Smooth muscle cell (in vitro differentiated cells): ENCODE results near the gene CDC42BPB. TPM values are rescaled to one million over a fixed set of nuclear protein-coding genes. Genes with fewer than 3 reads are reported as not detected.
A peak's percentile ranks its signal among the peaks of the same experiment; 100 is the strongest.
"Not testable (repeated sequence)": the region's sequence is repeated elsewhere in the genome, so short reads cannot be mapped to it uniquely, and the experiment has no call there.

Source experiments
- DNase-seq: peaks from one replicate; lab custom pipeline; 2025; ENCODE audit not compliant: unreplicated experiment; lab: John Stamatoyannopoulos, UW
- H2AFZ ChIP-seq: fragments of 200-600 bp; sonication (generic); 2 replicates; pipeline ENCODE4 v1.6.0; 2016; ENCODE audit warnings: antibody characterized with exemption, low read depth, mild to moderate bottlenecking
- H3F3A ChIP-seq: fragments of 200-600 bp; sonication (generic); 2 replicates; pipeline ENCODE4 v1.6.0; 2017; ENCODE audit warnings: antibody characterized with exemption, low read depth
- H3K27ac ChIP-seq: fragments of 200-600 bp; sonication (generic); 2 replicates; pipeline ENCODE4 v1.5.1; 2016; ENCODE audit warnings: low read depth, mild to moderate bottlenecking
- H3K27me3 ChIP-seq: fragments of 200-600 bp; sonication (generic); 2 replicates; pipeline ENCODE4 v1.6.1; 2016; ENCODE audit warnings: low read depth, mild to moderate bottlenecking
- H3K36me3 ChIP-seq: fragments of 200-600 bp; sonication (generic); 2 replicates; pipeline ENCODE4 v1.5.1; 2016; ENCODE audit warnings: low read depth
- H3K4me1 ChIP-seq: fragments of 200-600 bp; sonication (generic); 2 replicates; pipeline ENCODE4 v1.5.1; 2016; ENCODE audit warnings: low read depth
- H3K4me2 ChIP-seq: fragments of 200-600 bp; sonication (generic); 2 replicates; pipeline ENCODE4 v1.6.0; 2016; ENCODE audit warnings: mild to moderate bottlenecking
- H3K4me3 ChIP-seq: fragments of 200-600 bp; sonication (generic); 2 replicates; pipeline ENCODE4 v1.5.1; 2016; ENCODE audit warnings: mild to moderate bottlenecking
- H3K79me2 ChIP-seq: fragments of 200-600 bp; sonication (generic); 2 replicates; pipeline ENCODE4 v1.6.0; 2016; ENCODE audit warnings: low read depth, mild to moderate bottlenecking
- H3K9ac ChIP-seq: fragments of 200-600 bp; sonication (generic); 2 replicates; pipeline ENCODE4 v1.6.0; 2016; ENCODE audit warnings: low read depth
- H3K9me3 ChIP-seq: fragments of 200-600 bp; sonication (generic); replicated peaks from 2 replicates; pipeline ENCODE4 v1.5.1; 2016; ENCODE audit warnings: low read depth
- H4K20me1 ChIP-seq: fragments of 200-600 bp; sonication (generic); 2 replicates; pipeline ENCODE4 v1.6.0; 2016; ENCODE audit warnings: low read depth
- CTCF ChIP-seq: fragments of 200-600 bp; sonication (generic); IDR thresholded peaks from 2 replicates; pipeline ENCODE4 v1.5.1; 2017; ENCODE audit warnings: borderline replicate concordance, mild to moderate bottlenecking, antibody characterized with exemption; ENCODE audit not compliant: insufficient read depth, poor library complexity, severe bottlenecking
- WGBS: methylation state at CpG from one replicate; pipeline ENCODE4 v1.1.7; 2016; ENCODE audit warnings: low lambda C conversion rate; 5-methylcytosine and 5-hydroxymethylcytosine counted together
- polyA plus RNA-seq: library from polyadenylated mRNA; unstranded; fragments of >200 nt; fragmentation: Nextera tagmentation; extraction: Ambion mirVana; gene quantifications from 2 replicates; pipeline ENCODE4 v1.2.1, GENCODE V29; 2016
- total RNA-seq: library from RNA; depleted of rRNA; stranded (reverse); fragments of >200 nt; gene quantifications from 2 replicates; pipeline ENCODE4 v1.2.3, GENCODE V29; 2014

Gene CDC42BPB
- total and polyA plus RNA-seq, 2 experiments from 2014 or later: 11.3 to 71.2 TPM

GRCh38 chr14:102927878-102928411, 129.4 kb downstream of the CDC42BPB start:
- H4K20me1 ChIP-seq: peaks cover 32% of the 10 kb centered on the region
- no peak for DNase-seq
- peak overlapping the region; percentile 96 for H3K4me2 ChIP-seq
- H3K27ac ChIP-seq: no peak overlapping the region
- H3K9ac ChIP-seq: peak overlapping the region; percentile 22
- H3K36me3 ChIP-seq: no peaks in the 10 kb centered on the region
- peaks cover 77% of the 10 kb centered on the region for H3K27me3 ChIP-seq
- no peak overlapping the region for H2AFZ ChIP-seq
- no peaks in the 10 kb centered on the region for H3K9me3 ChIP-seq
- H3K79me2 ChIP-seq: no peaks in the 10 kb centered on the region
- peaks cover 9% of the 10 kb centered on the region for H3F3A ChIP-seq
- H3K4me3 ChIP-seq: peak overlapping the region; percentile 58
- peaks cover 13% of the 10 kb centered on the region for H3K4me1 ChIP-seq
- TF ChIP-seq CTCF: no peak
- 8% methylated on average over 34 of the region's 35 CpGs for WGBS

DNA sequence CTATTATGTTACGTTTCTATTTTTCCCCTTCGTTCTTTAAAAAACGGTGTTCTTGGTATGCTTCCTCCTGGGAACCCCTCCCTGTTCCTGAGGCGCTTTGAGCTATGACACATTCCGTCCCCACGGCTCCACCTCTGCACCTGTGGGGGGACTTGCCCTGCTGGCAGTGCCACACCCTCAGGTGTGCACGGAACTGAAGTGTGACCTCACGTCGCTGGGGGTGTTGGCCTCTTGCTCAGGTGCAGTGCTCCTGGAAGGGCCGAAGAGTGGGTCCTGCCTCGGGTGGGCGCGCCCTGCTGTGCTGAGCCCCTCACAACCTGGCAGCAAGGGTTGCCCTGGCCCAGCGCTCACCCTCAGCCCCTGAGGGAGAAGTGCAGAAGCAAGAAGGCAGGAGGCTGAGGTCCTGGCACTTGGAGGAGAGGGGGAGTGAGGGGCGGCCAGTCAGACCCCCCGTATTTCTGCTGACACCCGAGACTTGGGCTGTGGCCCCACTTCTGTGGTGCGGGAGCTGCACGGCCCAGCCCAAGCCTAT, 129.9 kb downstream of the CDC42BPB start:
- Histone ChIP-seq H3K36me3 (no peaks in the 10 kb centered on the region), H3K4me3 (peak overlapping the region; percentile 58), H4K20me1 (peaks cover 30% of the 10 kb centered on the region), H3K4me2 (peak overlapping the region; percentile 96), H3K27me3 (peaks cover 82% of the 10 kb centered on the region), H3K27ac (no peak overlapping the region), H3K9me3 (no peaks in the 10 kb centered on the region), H3K9ac (no peak overlapping the region), H3F3A (peaks cover 9% of the 10 kb centered on the region), H3K4me1 (peaks cover 13% of the 10 kb centered on the region), H2AFZ (no peak overlapping the region), H3K79me2 (no peaks in the 10 kb centered on the region)
- DNase-seq: no peak
- WGBS: 44% methylated on average over 18 of the region's 19 CpGs
- no peak for TF ChIP-seq CTCF

GRCh38 chr14:102926840-102927239, 130.5 kb downstream of the CDC42BPB start:
- WGBS: 96% methylated on average over 10 of the region's 10 CpGs
- not testable (repeated sequence) for H3K9me3 ChIP-seq

DNA sequence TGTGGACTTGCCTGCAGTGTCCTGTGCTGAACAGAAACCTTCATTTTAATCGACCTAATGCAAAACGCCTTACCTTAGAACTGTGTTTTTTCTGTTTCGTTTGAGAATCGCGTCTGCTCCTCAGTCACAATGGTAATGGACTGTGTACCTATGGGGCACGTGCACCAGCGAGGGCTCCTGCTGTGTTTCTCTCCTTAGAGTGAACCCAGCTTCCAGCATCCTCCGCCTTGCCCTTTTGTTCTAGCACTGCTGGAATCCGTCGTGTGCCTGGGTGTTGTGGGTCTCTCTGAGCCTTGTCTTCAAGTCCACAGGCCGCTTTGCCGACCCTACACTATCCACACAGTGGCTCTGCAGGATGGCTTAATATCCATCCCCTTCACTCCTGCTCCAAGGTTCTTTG, 131.2 kb downstream of the CDC42BPB start:
- Histone ChIP-seq H3K4me2 (no peak overlapping the region), H3K36me3 (no peaks in the 10 kb centered on the region), H4K20me1 (peaks cover 17% of the 10 kb centered on the region), H3K4me3 (no peak overlapping the region), H3F3A (peaks cover 9% of the 10 kb centered on the region), H3K9ac (no peak overlapping the region), H3K79me2 (no peaks in the 10 kb centered on the region), H2AFZ (no peak overlapping the region), H3K4me1 (peaks cover 13% of the 10 kb centered on the region), H3K27ac (no peak overlapping the region), H3K27me3 (peaks cover 94% of the 10 kb centered on the region), H3K9me3 (no peaks in the 10 kb centered on the region)
- TF ChIP-seq CTCF: no peak
- no peak for DNase-seq
- WGBS: 59% methylated on average over 12 of the region's 12 CpGs

More at GRCh38 chr14:102926840-102927239, 130.5 kb downstream of the CDC42BPB start:
- not testable (repeated sequence) for H3K36me3 ChIP-seq, H3F3A ChIP-seq, H3K4me2 ChIP-seq, H2AFZ ChIP-seq, H3K4me3 ChIP-seq, DNase-seq, H3K9ac ChIP-seq, H3K79me2 ChIP-seq, H3K27ac ChIP-seq
- Histone ChIP-seq H4K20me1 (peaks cover 25% of the 10 kb centered on the region), H3K27me3 (peaks cover 88% of the 10 kb centered on the region), H3K4me1 (peaks cover 13% of the 10 kb centered on the region)
